ENCODE results near the gene TEX38. TPM values are rescaled to one million over a fixed set of nuclear protein-coding genes. Genes with fewer than 3 reads are reported as not detected.

TEX38 gene
- polyA plus RNA-seq, 12 donors: 0.20 to 0.58 (median 0.35) TPM; not detected in 8

Other genes starting within 250 kb of the TEX38 start
- gene DMBX1, start 182.0 kb upstream of the TEX38 start, polyA plus RNA-seq (ENCODE audit: insufficient read length in 12 of 12): under 1 TPM in 3 of 12 donors, not detected in 9; 0.04 to 0.07 (median 0.07) TPM
- gene KNCN, start 120.2 kb upstream of the TEX38 start, polyA plus RNA-seq (ENCODE audit: insufficient read length in 12 of 12): under 1 TPM in 1 of 12 donors, not detected in 11; 0.22 TPM
- 10 to 100 TPM in 11 of 12 donors, not detected in 1; 15.1 to 44.6 (median 26.3) TPM for gene MKNK1, start 67.6 kb upstream of the TEX38 start, polyA plus RNA-seq (ENCODE audit: insufficient read length in 12 of 12)
- gene MOB3C, start 55.0 kb upstream of the TEX38 start, polyA plus RNA-seq (ENCODE audit: insufficient read length in 12 of 12): 10 to 100 TPM in 11 of 12 donors, not detected in 1; 10.9 to 15.1 (median 12.5) TPM
- gene ATPAF1, start 3.5 kb upstream of the TEX38 start, polyA plus RNA-seq (ENCODE audit: insufficient read length in 12 of 12): 10 to 100 TPM in 11 of 12 donors, not detected in 1; 25.3 to 82.5 (median 59.9) TPM
- gene EFCAB14, start 47.3 kb downstream of the TEX38 start, polyA plus RNA-seq (ENCODE audit: insufficient read length in 12 of 12): 100 to 1,000 TPM in 6 of 12 donors, 10 to 100 TPM in 6; 68.6 to 122 (median 100) TPM
- gene CYP4B1, start 127.2 kb downstream of the TEX38 start, polyA plus RNA-seq (ENCODE audit: insufficient read length in 12 of 12): 1 to 10 TPM in 3 of 12 donors, under 1 TPM in 2, not detected in 7; 0.14 to 2.4 (median 1.4) TPM

All from muscle of arm (tissue), 12 donors.